HepG2 (cell line): ENCODE data around the gene PIGK.

Experiments used
- ATF4 ChIP-seq, 2 experiments: fragments of 450-650 bp in 1 of 2; sonication (generic) in 1 of 2; formaldehyde crosslinking; IDR thresholded peaks; 2 replicates each; pipeline versions ENCODE4 v1.5.0 to v1.8.0; 2020 to 2022; ENCODE audit warnings: mild to moderate bottlenecking in 1 of 2, missing genetic modification reagents in 1 of 2
- CTCF ChIP-seq: sonication (generic); formaldehyde crosslinking; IDR thresholded peaks from 2 replicates; pipeline ENCODE4 v1.5.0; 2020; ENCODE audit warnings: mild to moderate bottlenecking, missing genetic modification reagents, moderate library complexity
- MAZ ChIP-seq, 2 experiments: sonication (generic) in 1 of 2; formaldehyde crosslinking in 1 of 2; IDR thresholded peaks; 2 replicates each; pipeline versions ENCODE4 v1.5.0 to v1.6.1; 2012 to 2020; ENCODE audit warnings: low read depth in 2 of 2, mild to moderate bottlenecking in 2 of 2, borderline replicate concordance in 1 of 2, improper control_type of control experiment in 1 of 2, low read length in 1 of 2, missing genetic modification reagents in 1 of 2, moderate library complexity in 1 of 2
- SRF ChIP-seq: IDR thresholded peaks from 2 replicates; pipeline ENCODE4 v1.6.1; 2011; ENCODE audit warnings: mild to moderate bottlenecking, low read depth, low read length, moderate library complexity
- TCF7L2 ChIP-seq: IDR thresholded peaks from 2 replicates; pipeline ENCODE4 v1.6.1; 2011; ENCODE audit warnings: mild to moderate bottlenecking, low read depth, low read length, moderate library complexity
- ZBTB44 ChIP-seq: sonication (generic); formaldehyde crosslinking; IDR thresholded peaks from 2 replicates; pipeline ENCODE4 v1.4.0; 2020; ENCODE audit warnings: missing genetic modification reagents
- ZKSCAN1 ChIP-seq: fragments of 150-350 bp; IDR thresholded peaks from 2 replicates; pipeline ENCODE4 v1.6.1; 2014; ENCODE audit warnings: low read length
- TF ChIP-seq, protein P1 (sequence below), 2 experiments: sonication (generic) in 1 of 2; formaldehyde crosslinking in 1 of 2; IDR thresholded peaks; 2 replicates each; pipeline versions ENCODE4 v1.5.1 to v1.6.1; 2011 to 2020; ENCODE audit warnings: borderline replicate concordance in 1 of 2, low read depth in 1 of 2, low read length in 1 of 2, mild to moderate bottlenecking in 1 of 2, missing genetic modification reagents in 1 of 2, moderate library complexity in 1 of 2

GRCh38 chr1:77076759-77077158, 142.5 kb downstream of the PIGK start:
- TF ChIP-seq, protein P1, sequence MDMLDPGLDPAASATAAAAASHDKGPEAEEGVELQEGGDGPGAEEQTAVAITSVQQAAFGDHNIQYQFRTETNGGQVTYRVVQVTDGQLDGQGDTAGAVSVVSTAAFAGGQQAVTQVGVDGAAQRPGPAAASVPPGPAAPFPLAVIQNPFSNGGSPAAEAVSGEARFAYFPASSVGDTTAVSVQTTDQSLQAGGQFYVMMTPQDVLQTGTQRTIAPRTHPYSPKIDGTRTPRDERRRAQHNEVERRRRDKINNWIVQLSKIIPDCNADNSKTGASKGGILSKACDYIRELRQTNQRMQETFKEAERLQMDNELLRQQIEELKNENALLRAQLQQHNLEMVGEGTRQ (IDR thresholded peaks at IDR 0.05; ENCODE audit: low read depth, low read length): no peak
- TF ChIP-seq, protein P1 (CRISPR knock-in tag; IDR thresholded peaks at IDR 0.05; ENCODE audit: borderline replicate concordance): no peak
- no peak for TF ChIP-seq MAZ (IDR thresholded peaks at IDR 0.05; ENCODE audit: borderline replicate concordance, low read depth, low read length)
- TF ChIP-seq MAZ (CRISPR knock-in tag; IDR thresholded peaks at IDR 0.05; ENCODE audit: low read depth): no peak
- no peak for TF ChIP-seq CTCF (CRISPR knock-in tag)
- no peak for TF ChIP-seq ZKSCAN1
- no peak for TF ChIP-seq TCF7L2
- no peak for TF ChIP-seq SRF
- TF ChIP-seq ZBTB44 (CRISPR knock-in tag): no peak
- no peak for TF ChIP-seq ATF4 (CRISPR knock-in tag; IDR thresholded peaks at IDR 0.05)
